ENCODE measurements around the gene MEAF6.
"Not testable (repeated sequence)": the region's sequence is repeated elsewhere in the genome, so short reads cannot be mapped to it uniquely, and the experiment has no call there.

Gene MEAF6

GRCh38 chr1:37514350-37515184, at the start of gene MEAF6:
TSS of gene MEAF6 (minus strand) at chr1:37514766. CDS start at chr1:37514746, 20 bp downstream.
- H3K27me3 Mint-ChIP-seq, result no peaks in the 10 kb centered on the region
- peak; percentile 81 to 86 for DNase-seq
- peak; percentile 92 for ATAC-seq
- peak within 1 kb of the TSS; percentile 98 for H3K27ac Mint-ChIP-seq
- H3K9me3 Mint-ChIP-seq, result no peaks in the 10 kb centered on the region
- H3K4me1 Mint-ChIP-seq, result peaks cover 59% of the 10 kb centered on the region
- peak within 1 kb of the TSS; percentile 95 to 98 for H3K4me3 Mint-ChIP-seq

- ATAC-seq (no peak), DNase-seq (no peak)
- H3K27ac Mint-ChIP-seq, result no peak overlapping the region
- no peak overlapping the region for H3K4me3 Mint-ChIP-seq
- no peaks in the 10 kb centered on the region for H3K27me3 Mint-ChIP-seq
- no peaks in the 10 kb centered on the region for H3K4me1 Mint-ChIP-seq
- no peaks in the 10 kb centered on the region for H3K9me3 Mint-ChIP-seq
Observed at GRCh38 chr1:37562984-37563383, 48.4 kb upstream of the MEAF6 start.

- H3K27me3 Mint-ChIP-seq, result no peaks in the 10 kb centered on the region
Observed at GRCh38 chr1:37561133-37562132, 46.9 kb upstream of the MEAF6 start.

GRCh38 chr1:37560401-37561132, 46.0 kb upstream of the MEAF6 start:
- H3K27ac Mint-ChIP-seq, result no peak overlapping the region
- ATAC-seq (no peak), DNase-seq (no peak)
- H3K4me1 Mint-ChIP-seq, result peaks cover 9% of the 10 kb centered on the region
- H3K27me3 Mint-ChIP-seq, result no peaks in the 10 kb centered on the region
- H3K4me3 Mint-ChIP-seq, result no peak overlapping the region
- no peaks in the 10 kb centered on the region for H3K9me3 Mint-ChIP-seq

More at GRCh38 chr1:37561133-37562132, 46.9 kb upstream of the MEAF6 start:
- peak; percentile 79 for ATAC-seq
- Mint-ChIP-seq H3K9me3 (no peaks in the 10 kb centered on the region), H3K4me1 (peaks cover 7% of the 10 kb centered on the region), H3K27ac (peak overlapping the region in 1 of 2 donors; percentile 91), H3K4me3 (no peak overlapping the region)
- DNase-seq, result peak; percentile 43 to 48

- H3K27me3 Mint-ChIP-seq, DNase-seq, H3K4me3 Mint-ChIP-seq, H3K9me3 Mint-ChIP-seq, ATAC-seq, H3K4me1 Mint-ChIP-seq: not testable (repeated sequence)
- peak overlapping the region in 1 of 2 donors; percentile 42 for H3K27ac Mint-ChIP-seq
Observed at GRCh38 chr1:37559957-37560379, 45.4 kb upstream of the MEAF6 start.

- Mint-ChIP-seq H3K4me1 (peaks cover 13% of the 10 kb centered on the region), H3K27me3 (no peaks in the 10 kb centered on the region), H3K9me3 (no peaks in the 10 kb centered on the region), H3K27ac (no peak overlapping the region), H3K4me3 (no peak overlapping the region)
- DNase-seq (no peak), ATAC-seq (no peak)
Observed at GRCh38 chr1:37559080-37559479, 44.5 kb upstream of the MEAF6 start.

GRCh38 chr1:37558411-37558810, 43.8 kb upstream of the MEAF6 start:
- ATAC-seq, result no peak
- Mint-ChIP-seq H3K9me3 (no peaks in the 10 kb centered on the region), H3K4me1 (peaks cover 15% of the 10 kb centered on the region), H3K27ac (no peak overlapping the region), H3K4me3 (no peak overlapping the region), H3K27me3 (no peaks in the 10 kb centered on the region)
- DNase-seq, result no peak

GRCh38 chr1:37557402-37557801, 42.8 kb upstream of the MEAF6 start:
- Mint-ChIP-seq H3K4me1 (peaks cover 25% of the 10 kb centered on the region), H3K9me3 (no peaks in the 10 kb centered on the region), H3K27ac (no peak overlapping the region), H3K4me3 (no peak overlapping the region), H3K27me3 (no peaks in the 10 kb centered on the region)
- DNase-seq (no peak), ATAC-seq (no peak)

- ATAC-seq (peak; percentile 57), DNase-seq (peak; percentile 48 to 68)
- Mint-ChIP-seq H3K27me3 (no peaks in the 10 kb centered on the region), H3K27ac (peak within 1 kb of the TSS in 1 of 2 donors; percentile 0), H3K9me3 (no peaks in the 10 kb centered on the region), H3K4me3 (no peak within 1 kb of the TSS), H3K4me1 (peaks cover 31% of the 10 kb centered on the region)
Observed at GRCh38 chr1:37556712-37557196, 42.2 kb upstream of the MEAF6 start, which contains the start of gene DNALI1. TSS of gene DNALI1 (plus strand) at chr1:37556940. CDS start at chr1:37556995, 55 bp downstream.

GRCh38 chr1:37553927-37554808, 39.6 kb upstream of the MEAF6 start, which contains the start of gene SNIP1:
TSS of gene SNIP1 (minus strand) at chr1:37554293. CDS start at chr1:37554229, 64 bp downstream.
- peak within 1 kb of the TSS; percentile 95 to 99 for H3K27ac Mint-ChIP-seq
- peak; percentile 80 to 89 for DNase-seq
- H3K4me3 Mint-ChIP-seq, result peak within 1 kb of the TSS; percentile 95 to 96
- no peaks in the 10 kb centered on the region for H3K27me3 Mint-ChIP-seq
- peak; percentile 97 for ATAC-seq
- H3K4me1 Mint-ChIP-seq, result peaks cover 52% of the 10 kb centered on the region
- no peaks in the 10 kb centered on the region for H3K9me3 Mint-ChIP-seq

GRCh38 chr1:37553598-37553926, 39.0 kb upstream of the MEAF6 start:
- Mint-ChIP-seq H3K27me3 (no peaks in the 10 kb centered on the region), H3K4me1 (peaks cover 56% of the 10 kb centered on the region), H3K9me3 (no peaks in the 10 kb centered on the region), H3K4me3 (peak overlapping the region; percentile 95 to 96), H3K27ac (peak overlapping the region; percentile 70 to 99)
- DNase-seq (no peak), ATAC-seq (peak; percentile 36)

- Mint-ChIP-seq H3K4me3 (no peak overlapping the region), H3K9me3 (no peaks in the 10 kb centered on the region), H3K4me1 (peaks cover 52% of the 10 kb centered on the region), H3K27me3 (no peaks in the 10 kb centered on the region), H3K27ac (no peak overlapping the region)
- DNase-seq, result no peak
- no peak for ATAC-seq
Observed at GRCh38 chr1:37549341-37549740, 34.8 kb upstream of the MEAF6 start.

GRCh38 chr1:37545019-37545418, 30.5 kb upstream of the MEAF6 start:
- Mint-ChIP-seq H3K4me3 (no peak overlapping the region), H3K27me3 (no peaks in the 10 kb centered on the region), H3K9me3 (no peaks in the 10 kb centered on the region), H3K4me1 (peaks cover 20% of the 10 kb centered on the region), H3K27ac (no peak overlapping the region)
- DNase-seq (no peak), ATAC-seq (no peak)

- no peak overlapping the region for H3K27ac Mint-ChIP-seq
Observed at GRCh38 chr1:37544530-37544929, 30.0 kb upstream of the MEAF6 start.

More at GRCh38 chr1:37544530-37544929, 30.0 kb upstream of the MEAF6 start:
- ATAC-seq (no peak), DNase-seq (no peak)
- Mint-ChIP-seq H3K27me3 (no peaks in the 10 kb centered on the region), H3K4me3 (no peak overlapping the region), H3K9me3 (no peaks in the 10 kb centered on the region), H3K4me1 (peaks cover 15% of the 10 kb centered on the region)

All from stimulated activated naive CD8-positive, alpha-beta T cell treated with anti-CD3 and anti-CD28 coated beads, Interleukin-15, amount 100 ng/mL, for 72 hours (primary cell).